HG03103 (cell line): ENCODE measurements around the gene CMIP.

Source experiments
- ATAC-seq: cut with Tn5 transposase; IDR thresholded peaks from one replicate; pipeline ENCODE4 v1.9.1; 2021; ENCODE audit warnings: low read depth; ENCODE audit not compliant: unreplicated experiment

Gene CMIP

DNA sequence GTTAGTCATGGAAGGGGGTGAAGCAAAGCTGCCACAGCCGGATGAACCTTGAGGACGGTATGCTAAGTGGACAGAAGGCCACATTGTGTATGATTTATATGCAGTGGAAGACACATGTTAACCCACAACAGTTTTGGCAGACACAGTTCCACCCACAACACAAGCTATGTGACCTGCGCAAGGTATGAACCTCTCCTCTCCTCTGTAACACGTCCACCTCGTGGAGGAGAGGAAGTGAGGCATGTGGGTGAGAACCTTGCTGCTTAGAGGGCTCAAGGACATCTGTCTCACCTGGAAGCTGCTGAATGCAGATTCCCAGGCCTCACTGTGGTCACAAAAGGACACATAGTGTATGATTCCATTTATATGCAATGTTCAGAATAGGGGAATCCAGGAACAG lies 198.3 kb downstream of the CMIP start:
- no peak for ATAC-seq

DNA sequence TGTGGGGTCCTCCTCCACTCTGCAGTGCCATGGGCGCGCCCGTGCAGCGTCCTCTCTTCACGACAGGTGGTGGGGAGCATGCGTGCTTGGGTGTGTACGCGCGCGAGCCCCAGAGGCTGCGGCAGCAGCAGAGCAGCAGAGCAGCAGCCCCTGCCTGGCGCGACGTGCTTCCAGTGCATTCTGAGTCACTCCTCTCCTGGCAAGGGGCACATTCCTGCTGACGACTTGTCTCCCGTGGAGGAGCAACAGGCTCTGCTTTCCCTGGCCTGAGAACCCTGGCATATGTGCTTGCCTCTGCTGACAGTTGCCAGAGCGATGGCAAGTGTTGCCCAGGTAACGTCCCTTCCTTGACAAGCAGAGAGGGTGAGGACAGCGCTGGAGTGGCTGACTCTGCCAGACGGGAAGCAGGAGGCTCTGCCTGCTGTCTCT lies 200.7 kb downstream of the CMIP start:
- ATAC-seq: no peak

DNA sequence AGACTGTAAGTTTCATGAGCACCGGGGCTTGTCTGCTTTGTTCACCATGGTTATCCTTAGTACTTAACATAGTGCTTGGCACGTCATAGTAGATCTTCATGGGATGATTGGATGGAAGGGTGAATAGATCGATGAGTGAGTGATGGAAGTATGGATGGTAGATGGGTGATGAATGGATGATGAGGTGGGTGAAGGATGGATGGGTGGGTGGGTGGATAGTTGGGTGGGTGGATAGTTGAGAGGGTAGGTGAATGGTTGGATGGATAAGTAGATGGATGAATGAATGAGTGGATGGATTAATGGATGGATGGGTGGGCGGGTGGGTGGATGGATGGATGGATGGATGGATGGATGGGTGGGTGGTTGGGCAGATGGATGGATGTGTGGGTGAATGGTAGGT lies 201.3 kb downstream of the CMIP start:
- no peak for ATAC-seq

DNA sequence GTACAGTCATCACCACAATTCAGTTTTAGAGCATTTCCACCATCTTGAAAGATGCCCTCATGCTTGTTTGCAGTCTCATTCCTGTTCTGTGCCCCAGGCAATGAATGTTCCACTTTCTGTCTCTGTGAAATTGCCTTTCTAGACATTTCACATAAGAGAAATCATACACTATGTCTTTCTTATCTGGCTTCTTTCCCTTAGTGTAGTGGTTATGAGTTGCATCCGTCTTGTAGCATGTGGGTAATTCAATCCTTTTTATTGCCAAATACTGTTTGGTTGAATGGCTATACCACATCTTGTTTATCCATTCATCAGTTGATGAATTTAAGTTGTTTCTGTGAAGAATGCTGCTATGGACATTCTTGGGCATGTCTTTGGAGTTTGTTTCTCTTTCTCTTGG lies 202.0 kb downstream of the CMIP start:
- ATAC-seq: no peak

DNA sequence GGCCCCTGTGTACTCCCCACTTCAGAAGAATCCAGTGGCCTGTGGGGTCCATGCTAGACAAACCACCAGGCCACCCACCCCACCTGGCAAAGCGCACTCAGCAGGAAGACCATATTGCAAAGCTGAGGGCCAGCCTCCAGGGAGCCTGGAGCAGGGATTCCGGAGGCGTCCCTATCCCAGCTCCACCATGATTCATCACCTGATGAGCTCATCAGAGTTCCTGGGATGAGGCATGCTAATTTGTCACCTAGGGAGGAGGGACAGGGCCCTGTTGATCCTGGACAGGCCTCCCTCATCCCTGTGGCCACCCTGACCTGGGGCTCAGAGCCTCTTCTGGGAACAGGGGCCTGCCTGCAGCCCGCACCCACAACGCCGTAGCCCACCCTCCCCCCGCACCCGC lies 202.9 kb downstream of the CMIP start:
- no peak for ATAC-seq

DNA sequence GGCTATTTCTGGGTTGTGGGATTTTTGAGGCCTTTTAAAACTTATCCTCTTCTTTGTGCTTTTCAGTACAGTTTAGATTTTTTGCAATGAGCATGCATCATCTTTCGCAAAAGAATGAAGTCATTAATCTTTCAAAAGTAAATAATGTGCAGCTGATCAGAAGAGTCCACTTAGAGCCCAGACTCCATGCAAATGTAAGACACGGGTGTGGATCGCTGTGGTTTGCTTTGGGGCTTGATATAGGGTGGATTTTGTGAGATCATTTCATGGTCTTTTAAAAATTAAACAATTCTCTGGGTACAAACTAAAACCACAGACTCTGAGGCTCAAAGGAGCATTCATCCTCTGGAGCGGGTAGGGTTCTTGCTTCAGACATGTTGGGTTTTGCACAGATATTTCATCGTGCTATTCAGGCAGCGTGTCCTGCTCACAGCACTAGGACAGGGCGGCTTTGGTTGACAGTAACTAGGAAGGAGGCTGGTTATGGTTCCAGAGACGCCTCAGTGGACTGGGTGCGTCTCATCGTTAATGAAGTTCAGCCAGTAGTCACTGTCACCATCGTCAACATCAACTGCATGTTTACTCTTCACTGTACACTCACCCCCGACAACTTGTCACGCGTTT lies 205.1 kb downstream of the CMIP start:
- no peak for ATAC-seq

DNA sequence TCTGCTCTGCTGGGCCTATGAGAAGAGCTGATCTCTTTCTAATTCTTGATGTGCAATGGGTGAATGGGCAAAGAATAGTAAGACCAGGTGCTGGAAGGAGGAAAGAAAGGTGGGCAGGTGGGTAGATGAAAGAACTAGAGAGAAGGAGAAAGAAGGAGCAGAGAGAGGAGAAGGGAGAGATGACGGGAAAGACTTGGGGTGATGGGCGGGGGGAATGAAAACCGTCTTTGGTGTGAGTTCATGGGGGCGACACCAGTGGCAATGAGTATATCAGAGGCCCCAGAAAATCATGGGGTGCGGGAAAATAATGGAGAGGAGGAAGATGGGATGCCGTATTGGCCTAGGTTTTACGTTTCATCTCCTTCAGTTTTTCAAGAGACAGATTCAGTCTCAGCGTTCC lies 205.7 kb downstream of the CMIP start:
- ATAC-seq: no peak

DNA sequence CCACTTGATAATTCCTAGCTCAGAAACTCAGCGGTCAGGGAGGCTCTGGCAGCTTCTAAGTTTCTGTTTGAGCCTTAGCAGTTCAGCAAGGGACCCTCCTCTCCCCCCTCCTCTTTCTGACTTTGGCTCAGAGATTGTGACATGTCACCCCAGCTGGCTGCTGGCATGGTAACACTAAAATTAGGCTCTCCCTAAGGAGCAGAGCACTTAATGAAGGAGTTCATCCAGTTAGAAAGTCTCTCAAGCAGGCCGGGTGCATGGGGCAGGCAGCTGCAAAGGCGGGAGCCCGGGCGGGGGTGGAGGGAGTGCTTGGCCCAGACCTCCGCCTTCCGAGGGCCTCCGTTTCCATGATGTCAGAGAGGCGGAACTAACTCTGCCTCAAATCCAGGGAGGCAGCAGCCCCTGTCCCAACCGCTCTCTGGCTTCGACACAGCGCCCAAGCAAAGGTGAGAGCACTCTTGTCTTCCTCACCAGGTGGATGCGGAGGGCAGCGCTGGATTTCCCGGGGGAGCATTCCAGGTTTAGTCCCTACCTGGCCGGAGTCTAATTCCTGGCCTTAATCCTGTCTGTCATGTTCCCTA lies 206.5 kb downstream of the CMIP start:
- ATAC-seq: no peak

DNA sequence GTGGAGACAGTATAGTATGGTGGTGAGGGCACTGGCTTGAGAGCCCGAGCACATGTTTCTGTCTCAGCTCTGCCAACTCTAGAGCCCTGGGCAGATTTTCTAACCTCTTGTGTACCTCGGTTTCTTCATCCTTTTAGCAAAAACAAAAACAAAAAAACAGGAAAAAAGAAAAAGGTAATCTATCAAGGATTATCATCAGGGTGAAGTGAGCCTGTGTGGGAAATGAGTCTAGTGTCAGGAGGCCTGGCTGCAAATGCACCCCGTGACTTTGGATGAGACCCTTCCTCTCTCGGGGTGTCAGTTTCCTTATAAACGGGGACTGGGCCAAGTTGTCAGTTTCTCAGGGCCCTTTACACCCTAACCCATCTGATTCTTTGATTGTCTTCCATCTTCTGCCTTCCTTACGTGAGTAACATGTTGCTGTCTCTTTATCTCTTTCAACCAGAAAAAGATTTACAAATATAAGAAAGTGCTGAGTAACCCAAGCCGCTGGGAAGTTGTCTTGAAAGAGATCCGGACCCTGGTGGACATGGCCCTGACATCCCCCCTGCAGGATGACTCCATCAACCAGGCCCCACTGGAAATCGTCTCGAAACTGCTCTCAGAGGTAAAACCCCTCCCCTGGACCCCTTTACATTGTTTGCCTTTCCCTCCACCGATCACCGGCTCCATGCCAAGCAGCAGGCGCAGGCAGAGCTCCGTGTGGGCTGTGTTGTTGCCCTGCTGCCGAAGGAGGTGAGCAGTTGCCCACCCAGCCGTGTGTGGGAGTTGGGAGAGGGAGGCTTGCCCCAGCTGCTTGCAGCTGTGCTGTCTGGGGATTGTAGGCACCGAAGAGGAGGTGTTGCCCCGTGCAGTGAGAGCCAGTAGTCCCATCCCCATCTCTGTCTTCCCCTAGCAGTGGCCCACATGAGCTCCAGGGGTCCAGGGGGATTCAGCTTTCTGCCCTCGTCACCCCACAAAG lies 207.4 kb downstream of the CMIP start:
- no peak for ATAC-seq

DNA sequence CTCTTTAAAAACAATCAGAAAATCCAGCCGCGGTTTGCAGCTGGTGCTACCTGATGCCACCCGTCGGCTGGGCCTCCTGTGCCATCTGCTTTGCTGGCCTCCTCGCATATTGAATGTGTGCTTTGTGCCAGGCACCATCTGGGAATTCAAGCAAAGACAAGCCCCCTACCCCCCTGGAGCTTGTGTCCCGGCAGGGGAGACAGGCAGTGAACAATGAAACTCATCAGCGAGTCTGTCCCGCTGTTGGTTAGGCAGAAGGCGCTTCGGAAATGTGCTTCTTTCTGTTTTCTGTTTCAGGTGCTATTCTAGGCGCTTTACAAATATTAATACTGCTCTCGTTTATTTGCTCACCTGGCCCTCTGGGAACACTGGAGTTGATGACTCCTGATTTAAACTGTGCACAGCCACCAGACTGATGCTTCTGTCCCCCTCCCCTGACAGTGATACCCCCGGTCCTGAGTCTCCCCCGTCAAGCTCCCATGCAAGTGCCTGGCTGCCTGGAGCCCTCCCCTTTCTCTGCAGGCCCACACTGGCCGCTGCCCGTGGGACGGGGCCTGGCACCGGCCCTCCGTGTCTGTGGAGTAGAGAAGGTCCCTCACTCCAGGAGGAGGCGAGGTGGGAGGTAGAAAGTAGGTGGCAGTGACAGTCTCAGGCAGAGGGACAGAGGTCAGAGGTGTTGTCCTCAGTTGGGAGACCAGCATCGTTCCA lies 208.3 kb downstream of the CMIP start:
- peak; percentile 45 for ATAC-seq

DNA sequence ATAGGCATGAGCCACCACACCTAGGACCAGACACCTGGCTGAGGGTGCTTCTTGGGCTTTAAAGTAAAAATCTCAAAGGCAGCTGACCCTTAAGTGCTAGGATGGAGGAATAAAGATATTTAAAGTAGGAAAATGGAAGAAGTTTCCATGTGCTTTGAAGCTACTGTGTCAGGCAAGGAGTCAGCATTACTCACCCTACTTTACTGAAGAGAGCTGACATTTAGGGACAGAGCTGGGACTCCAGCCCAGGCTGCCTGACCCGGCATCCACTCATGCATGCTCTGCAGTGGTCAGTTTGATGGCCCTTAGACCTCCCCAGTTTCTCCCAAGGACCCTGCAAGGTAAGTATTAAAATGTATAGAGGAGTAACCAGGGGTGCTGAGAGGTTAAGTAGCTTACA lies 209.7 kb downstream of the CMIP start:
- ATAC-seq: no peak

DNA sequence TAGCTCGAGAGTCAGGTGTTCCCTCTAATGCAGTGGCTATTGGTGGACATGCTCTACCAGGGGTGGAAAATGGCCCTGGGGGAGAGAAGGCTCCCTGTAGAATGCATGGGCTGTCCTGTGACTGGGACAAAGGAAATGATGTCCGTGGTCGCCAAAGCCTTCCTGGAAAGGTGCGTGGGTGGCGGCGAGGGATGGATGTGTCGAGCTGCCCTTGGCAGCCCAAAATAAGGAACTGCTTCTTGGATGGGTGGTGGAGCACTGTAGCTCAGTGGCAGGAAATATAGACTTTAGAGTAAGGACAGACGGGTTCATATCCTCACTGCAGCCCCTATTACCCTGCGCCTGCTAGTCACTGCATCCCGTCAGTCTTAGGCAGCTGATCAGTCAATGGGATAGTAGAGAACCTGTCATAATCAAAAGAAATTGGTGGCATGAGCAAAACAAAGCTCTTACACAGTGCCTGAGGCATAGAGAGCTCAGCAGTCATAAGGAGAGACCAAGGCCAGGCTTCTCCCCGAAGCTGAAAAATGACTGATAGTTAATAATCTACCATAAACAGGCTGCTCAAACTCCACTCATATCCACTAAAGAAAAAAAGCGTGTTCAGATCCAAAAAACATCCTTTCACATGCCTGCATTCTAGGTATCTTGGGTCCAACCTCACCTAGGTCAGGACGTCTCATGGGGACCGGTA lies 211.0 kb downstream of the CMIP start:
- no peak for ATAC-seq

DNA sequence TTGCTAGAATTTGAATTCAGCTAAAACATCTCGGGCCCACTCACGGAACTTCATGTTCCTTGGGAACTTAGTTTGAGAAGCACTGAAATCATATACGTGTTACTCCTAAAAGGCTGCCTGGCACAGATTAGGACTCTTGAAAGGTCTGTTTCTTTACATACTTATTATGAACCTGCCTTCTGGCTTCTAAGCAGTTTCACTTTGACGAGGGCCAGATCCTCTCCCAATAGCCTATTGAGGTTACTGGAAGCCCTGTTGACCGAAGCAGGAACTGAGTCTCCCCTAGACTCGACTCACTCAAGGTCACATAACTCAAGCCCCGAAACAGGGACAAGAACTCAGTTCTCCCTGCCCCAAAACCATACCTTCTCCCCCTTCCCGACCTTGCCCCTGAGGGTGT lies 212.6 kb downstream of the CMIP start:
- peak; percentile 54 for ATAC-seq

DNA sequence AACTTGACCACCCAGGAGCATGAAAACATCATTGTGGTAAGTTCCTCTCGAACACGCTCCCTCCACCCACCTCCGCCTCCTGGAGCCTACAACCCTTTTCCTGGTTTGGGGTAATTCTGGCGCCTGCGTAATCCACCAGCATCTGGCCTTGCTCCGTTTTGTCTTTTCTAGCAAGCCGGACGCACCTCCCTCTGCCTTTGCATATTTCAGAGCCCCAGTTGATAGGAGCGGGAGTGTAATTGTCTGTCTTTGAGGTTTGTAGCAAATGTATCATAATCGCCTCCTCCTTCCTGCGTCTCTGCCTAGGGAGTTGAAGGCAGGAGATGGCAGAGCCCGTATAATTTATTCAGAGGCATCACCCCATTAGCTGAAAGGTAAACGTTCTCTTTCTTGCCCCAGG lies 213.2 kb downstream of the CMIP start:
- no peak for ATAC-seq

DNA sequence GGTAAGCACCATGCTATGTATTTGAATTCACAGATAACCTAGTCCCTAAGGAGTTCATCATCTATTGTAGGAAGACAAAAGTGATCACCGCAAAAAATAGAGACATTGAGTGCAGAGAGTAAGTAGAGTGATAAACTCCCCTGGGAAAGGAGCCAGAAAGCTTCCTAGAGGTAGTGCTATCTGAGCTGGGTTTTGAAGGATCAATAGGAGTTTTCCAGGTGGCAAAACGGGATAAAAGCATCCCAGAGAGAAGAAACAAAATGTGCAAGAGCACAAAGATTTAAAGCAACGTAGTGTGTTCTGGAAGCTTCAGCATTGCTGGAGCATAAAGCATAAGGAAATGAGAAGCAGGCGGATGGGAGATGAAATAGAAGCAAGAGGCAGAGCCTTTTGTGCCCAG lies 213.8 kb downstream of the CMIP start:
- ATAC-seq: no peak

DNA sequence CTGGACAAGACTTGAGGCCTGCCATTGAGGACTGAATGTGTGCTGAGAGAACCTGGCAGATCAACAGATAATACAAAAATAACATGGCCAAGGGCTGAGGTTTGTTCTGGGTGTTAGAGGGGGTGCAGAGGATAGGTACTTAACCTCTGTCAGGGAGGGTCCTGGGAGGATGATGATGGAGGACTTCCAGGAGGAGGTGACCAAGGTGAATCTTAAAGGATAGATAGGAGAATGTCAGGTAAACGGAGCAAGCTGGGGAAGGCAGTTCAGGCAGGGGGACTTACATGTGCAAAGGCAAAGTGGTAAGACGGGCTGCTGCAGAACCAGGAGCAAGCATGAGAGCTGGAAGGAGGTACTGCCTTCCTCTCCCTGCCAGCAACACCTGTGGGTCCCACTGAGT lies 214.6 kb downstream of the CMIP start:
- ATAC-seq: no peak

DNA sequence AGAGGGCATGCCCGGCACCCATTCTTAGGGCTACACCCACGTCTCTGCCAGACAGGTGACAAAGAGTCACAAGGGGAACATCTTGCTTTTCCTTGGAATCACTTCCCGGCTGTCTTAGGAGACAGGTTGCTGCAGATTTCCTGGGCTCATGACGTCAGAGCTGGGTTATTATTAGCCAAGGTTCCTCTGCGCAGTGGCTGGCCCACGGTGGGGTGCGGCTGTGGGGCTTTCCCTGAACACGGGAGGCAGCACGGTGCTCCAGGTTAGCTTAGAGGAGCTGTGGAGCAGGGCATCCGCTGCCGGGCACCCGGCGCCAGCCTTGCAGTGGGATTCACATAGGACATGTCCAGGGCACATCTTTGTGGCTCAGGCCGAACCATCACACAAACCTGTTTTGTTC lies 216.5 kb downstream of the CMIP start:
- ATAC-seq: no peak

DNA sequence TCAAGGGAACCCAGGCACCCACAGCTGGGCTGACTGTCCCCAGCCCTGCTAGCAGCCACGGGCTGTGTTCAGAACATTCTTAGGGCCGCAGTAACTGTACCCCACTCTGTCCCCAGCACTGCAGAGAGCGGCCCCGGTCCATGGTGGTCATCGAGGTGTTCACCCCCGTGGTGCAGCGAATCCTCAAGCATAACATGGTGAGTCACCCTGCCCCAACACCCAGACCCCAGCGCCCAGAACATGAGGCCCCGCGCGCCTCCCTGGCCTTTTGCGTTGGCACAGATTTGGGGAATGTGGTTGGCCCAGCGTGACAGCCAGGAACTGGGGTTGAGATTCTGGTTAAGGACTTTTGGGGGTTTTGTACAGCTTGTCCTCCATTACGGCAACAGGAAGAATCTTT lies 219.5 kb downstream of the CMIP start:
- no peak for ATAC-seq

DNA sequence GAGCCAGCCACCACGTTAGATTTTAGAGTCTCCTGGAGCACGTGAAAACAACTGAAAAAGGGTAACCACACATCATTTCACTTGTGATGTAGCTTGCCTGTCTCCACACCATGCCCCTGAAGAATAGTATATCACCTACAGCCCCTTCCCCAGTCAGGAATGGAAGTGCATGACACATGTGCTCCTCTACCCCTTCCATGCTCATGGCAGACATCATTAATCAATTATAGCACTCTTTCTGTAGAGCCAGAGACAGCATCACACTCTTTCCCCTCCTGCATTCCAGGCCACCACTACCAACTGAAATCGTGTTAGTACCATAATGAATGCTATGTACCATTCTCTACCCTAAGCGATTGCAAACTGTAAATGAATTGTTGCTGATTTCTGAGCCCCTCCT lies 221.0 kb downstream of the CMIP start:
- ATAC-seq: no peak

DNA sequence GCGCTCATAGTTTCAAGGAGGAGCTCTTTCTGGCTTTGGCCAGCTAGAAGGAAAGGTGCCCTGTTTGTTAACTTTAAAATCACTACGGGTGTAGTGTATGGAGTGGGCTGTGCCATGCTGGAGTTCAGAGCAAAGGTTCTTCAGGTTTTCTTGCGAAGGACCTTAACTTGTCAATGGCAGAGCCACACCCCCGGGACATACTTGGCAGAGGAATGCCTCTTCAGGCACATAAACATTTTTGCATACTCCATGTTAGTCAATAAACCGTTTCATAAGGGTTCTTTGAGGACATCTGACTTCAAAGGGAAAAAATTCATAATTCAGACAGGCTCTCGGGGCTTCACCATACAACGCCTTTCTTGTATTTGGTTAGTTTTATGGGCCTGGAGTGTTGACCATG lies 221.5 kb downstream of the CMIP start:
- no peak for ATAC-seq
